Subcutaneous adipose tissue (tissue), 4 donors: ENCODE measurements around the gene AGR3. TPM values are rescaled to one million over a fixed set of nuclear protein-coding genes. Genes with fewer than 3 reads are reported as not detected.

Source experiments
- small RNA-seq: library from RNA; depleted of rRNA; stranded (forward); fragments of <200 nt; gene quantifications from one replicate; pipeline ENCODE3, GENCODE V24; 2016
- total RNA-seq, 4 donors: library from RNA; depleted of rRNA; stranded (reverse); fragments of >200 nt; gene quantifications; one replicate each; pipeline ENCODE4 v1.1.0, GENCODE V29; 2016
- TF ChIP-seq, protein P1 (sequence below): fragments of 450-650 bp; IDR thresholded peaks from one replicate; pipeline ENCODE4 v1.5.1; 2016; ENCODE audit warnings: low read depth, mild to moderate bottlenecking, control low read depth, antibody characterized with exemption, moderate library complexity

Gene AGR3
- total RNA-seq, 4 donors from 2014 or later = not detected

DNA sequence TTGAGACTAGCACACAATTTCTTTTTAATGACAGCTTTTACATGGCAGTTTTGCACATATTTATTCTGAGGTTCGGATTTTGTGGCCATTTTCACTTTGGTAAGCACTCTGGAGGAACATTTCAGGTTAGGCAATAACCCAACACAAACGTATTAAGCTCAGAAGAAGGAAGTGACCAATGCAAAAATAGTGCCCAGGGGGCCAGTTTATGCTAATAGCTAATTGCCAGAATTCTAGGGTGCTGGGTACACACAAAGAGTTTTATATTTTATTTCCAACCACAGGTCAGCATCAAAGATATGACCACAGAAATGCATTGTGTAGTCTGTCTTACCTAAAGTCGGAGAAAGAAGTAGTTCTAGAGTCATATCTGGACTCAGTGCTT is 68.6 kb downstream of the AGR3 start:
- TF ChIP-seq, protein P1, sequence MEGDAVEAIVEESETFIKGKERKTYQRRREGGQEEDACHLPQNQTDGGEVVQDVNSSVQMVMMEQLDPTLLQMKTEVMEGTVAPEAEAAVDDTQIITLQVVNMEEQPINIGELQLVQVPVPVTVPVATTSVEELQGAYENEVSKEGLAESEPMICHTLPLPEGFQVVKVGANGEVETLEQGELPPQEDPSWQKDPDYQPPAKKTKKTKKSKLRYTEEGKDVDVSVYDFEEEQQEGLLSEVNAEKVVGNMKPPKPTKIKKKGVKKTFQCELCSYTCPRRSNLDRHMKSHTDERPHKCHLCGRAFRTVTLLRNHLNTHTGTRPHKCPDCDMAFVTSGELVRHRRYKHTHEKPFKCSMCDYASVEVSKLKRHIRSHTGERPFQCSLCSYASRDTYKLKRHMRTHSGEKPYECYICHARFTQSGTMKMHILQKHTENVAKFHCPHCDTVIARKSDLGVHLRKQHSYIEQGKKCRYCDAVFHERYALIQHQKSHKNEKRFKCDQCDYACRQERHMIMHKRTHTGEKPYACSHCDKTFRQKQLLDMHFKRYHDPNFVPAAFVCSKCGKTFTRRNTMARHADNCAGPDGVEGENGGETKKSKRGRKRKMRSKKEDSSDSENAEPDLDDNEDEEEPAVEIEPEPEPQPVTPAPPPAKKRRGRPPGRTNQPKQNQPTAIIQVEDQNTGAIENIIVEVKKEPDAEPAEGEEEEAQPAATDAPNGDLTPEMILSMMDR = no peak

DNA sequence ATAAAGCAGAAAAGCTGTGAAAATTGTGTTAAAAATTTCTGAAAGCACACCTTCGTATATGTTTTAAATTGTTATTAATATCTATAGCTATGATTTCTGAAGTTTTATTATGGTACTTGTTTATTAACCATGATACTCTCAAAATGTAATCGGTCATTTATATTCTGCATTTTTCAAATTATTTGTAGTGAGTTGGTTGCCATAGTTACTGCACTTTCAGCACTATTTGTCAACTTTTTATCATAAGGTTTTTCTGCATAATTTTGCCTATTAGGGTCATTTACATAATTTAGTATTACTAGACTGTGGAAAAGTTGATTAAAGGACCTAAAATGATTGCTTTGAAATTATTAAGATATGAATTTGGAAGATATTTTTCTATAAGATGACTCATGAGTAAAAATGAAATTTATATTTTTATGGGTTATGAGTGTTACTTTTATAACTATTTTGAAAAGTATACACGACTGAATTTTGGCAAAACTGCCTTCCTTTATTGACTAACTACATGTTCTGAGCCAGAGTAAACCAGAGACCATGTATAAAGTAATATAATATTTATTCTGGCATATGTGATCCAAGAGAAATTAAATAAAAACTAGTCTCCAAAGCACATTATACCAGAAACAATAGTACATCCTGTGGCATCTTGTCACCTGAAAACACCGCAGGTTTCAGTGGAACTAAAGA is 69.1 kb downstream of the AGR3 start:
- TF ChIP-seq, protein P1 = no peak

DNA sequence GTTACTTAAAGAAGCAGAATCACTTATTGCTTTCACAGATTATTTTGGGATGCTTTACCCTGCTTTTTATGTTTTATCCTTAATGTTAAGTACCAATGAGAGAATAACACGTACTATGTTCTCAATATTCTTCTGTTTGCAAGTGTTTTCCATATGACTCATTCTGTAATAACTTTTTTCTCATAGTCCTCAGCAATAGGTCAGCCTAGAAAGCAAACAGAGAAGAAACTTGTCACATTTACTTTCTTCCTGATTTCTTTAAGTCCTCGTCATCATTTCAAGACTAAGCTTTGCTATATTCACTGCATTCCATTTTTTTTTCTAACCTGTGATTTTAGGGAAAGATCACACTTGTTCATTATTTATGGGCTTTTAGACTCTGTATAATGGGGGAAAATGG is 70.2 kb downstream of the AGR3 start:
- TF ChIP-seq, protein P1 = no peak

DNA sequence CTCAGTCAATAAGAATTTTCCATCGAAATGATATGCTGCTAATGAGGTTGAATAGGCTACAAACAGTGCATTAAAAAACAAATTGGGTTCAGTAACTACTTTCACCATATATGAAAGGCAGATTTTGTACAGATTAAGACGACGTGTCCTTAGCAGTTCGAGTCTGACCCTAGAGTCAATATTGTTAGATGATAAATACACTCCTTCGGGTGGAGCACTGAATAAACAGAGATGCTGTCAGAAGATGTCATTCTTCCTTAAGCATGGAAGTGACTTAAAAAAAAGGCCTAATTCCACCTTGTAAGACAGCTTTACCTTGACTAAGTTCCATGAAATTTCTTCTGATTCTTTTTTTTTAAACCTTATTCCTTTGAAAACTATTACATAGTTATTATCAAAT is 71.2 kb downstream of the AGR3 start:
- TF ChIP-seq, protein P1 = no peak

DNA sequence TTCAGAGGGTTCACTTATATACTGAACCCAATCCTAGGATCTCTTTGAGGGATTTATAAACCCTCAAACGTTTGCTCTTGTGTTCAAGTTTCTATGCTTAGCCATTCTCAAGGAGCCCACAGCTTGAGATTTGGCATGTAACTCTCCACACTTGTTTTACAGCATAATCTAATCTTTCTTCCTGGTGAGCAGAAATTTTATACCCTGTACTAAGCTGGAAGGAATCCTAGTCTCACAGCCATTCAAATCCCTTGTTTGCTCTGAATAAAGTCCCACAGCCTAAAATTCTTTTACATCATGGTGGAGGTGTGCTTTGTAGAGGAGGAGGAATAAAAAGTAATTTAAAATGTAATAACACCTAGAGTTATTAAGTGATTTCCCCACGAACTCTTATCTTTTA is 71.7 kb downstream of the AGR3 start:
- TF ChIP-seq, protein P1 = no peak

Small RNA genes lying within 50 kb of the gene (small RNA-seq; reads per million reads assigned to genes)
- not detected for gene AC098592.2

Other genes with a start within 250 kb of the AGR3 start
- gene ANKMY2, start 236.2 kb downstream of the AGR3 start, total RNA-seq = 10 to 100 TPM; 19.2 to 24.9 (median 21.1) TPM
- 10 to 100 TPM; 39.0 to 94.6 (median 46.1) TPM for gene BZW2, start 235.8 kb downstream of the AGR3 start, total RNA-seq
- 10 to 100 TPM in 3 of 4 donors, 1 to 10 TPM in 1; 9.9 to 68.9 (median 39.5) TPM for gene TSPAN13, start 128.2 kb downstream of the AGR3 start, total RNA-seq
- not detected for gene AGR2, start 77.0 kb downstream of the AGR3 start, total RNA-seq